ENCODE measurements around the gene PTAR1.

- TF ChIP-seq POLR2AphosphoS5 (IDR thresholded peaks at IDR 0.05) (no peak), POLR2A (IDR thresholded peaks at IDR 0.05) (no peak), CTCF (IDR thresholded peaks at IDR 0.05) (no peak), EP300 (IDR thresholded peaks at IDR 0.05; ENCODE audit: low read depth) (no peak)
Observed at GRCh38 chr9:69797675-69798074, 37.9 kb upstream of the PTAR1 start.

Data from transverse colon (tissue), 4 donors.